ENCODE measurements around the gene PGLYRP4. TPM values are rescaled to one million over a fixed set of nuclear protein-coding genes. Genes with fewer than 3 reads are reported as not detected.
A peak's percentile ranks its signal among the peaks of the same experiment; 100 is the strongest.

The PGLYRP4 gene
- total RNA-seq, 2 donors from 2014 or later = not detected

DNA sequence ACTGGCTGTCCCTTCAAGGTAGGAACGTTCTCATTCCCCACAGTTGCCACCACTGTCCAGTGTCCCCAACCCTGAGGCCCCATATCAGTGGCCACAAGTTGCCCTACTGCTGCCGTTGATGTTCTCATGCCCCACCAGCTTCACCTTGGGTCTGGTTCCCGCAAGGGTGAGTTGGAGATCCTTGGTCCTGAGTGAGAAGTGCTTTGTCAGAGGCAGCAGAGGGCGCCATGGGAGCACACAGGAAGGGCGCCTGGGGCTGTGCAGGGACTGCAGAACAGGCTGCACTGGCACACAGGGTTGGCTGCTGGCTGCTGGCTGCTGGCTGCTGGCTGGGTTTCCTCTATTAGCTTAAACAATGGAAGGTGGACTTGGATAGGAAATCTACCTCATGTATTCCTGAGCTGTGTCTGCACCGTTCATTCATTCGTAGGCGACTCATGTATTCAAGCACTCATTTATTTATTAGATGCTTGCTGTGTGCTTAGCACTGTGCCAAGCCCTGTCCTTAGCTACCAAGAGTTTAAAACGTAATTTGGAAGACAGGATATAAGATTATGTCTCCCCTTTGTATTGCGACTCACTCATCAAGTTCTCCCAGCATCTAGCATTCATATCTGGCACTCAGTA lies 6.9 kb upstream of the PGLYRP4 start:
- Histone ChIP-seq H3K27me3 (no peaks in the 10 kb centered on the region), H3K9ac (ENCODE audit: low read depth in 2 of 2, low read length in 2 of 2) (no peak overlapping the region), H3K36me3 (no peaks in the 10 kb centered on the region), H3K9me3 (no peaks in the 10 kb centered on the region), H3K4me3 (no peak overlapping the region), H3K27ac (no peak overlapping the region), H3K4me1 (peaks cover 5% of the 10 kb centered on the region)
- peak; percentile 32 for TF ChIP-seq CTCF (IDR thresholded peaks at IDR 0.05)
- peak; percentile 61 for DNase-seq
- intact Hi-C loops (cut with DNase I) = loop anchor here (10.0 kb wide), 2 partner anchors 49 to 209 kb away; partner anchors contain the start of gene S100A2

GRCh38 chr1:153354515-153355193 lies 6.0 kb upstream of the PGLYRP4 start:
- H3K4me3 ChIP-seq = no peak overlapping the region
- intact Hi-C loops (cut with DNase I) = loop anchor here (10.0 kb wide), 2 partner anchors 50 to 210 kb away; partner anchors contain the start of gene S100A2
- H3K27ac ChIP-seq = no peak overlapping the region
- H3K36me3 ChIP-seq = no peaks in the 10 kb centered on the region
- no peaks in the 10 kb centered on the region for H3K27me3 ChIP-seq
- H3K9ac ChIP-seq (ENCODE audit: low read depth in 2 of 2, low read length in 2 of 2) = no peak overlapping the region
- no peak for TF ChIP-seq CTCF (IDR thresholded peaks at IDR 0.05)
- no peaks in the 10 kb centered on the region for H3K4me1 ChIP-seq
- H3K9me3 ChIP-seq = no peaks in the 10 kb centered on the region
- peak; percentile 16 for DNase-seq

DNA sequence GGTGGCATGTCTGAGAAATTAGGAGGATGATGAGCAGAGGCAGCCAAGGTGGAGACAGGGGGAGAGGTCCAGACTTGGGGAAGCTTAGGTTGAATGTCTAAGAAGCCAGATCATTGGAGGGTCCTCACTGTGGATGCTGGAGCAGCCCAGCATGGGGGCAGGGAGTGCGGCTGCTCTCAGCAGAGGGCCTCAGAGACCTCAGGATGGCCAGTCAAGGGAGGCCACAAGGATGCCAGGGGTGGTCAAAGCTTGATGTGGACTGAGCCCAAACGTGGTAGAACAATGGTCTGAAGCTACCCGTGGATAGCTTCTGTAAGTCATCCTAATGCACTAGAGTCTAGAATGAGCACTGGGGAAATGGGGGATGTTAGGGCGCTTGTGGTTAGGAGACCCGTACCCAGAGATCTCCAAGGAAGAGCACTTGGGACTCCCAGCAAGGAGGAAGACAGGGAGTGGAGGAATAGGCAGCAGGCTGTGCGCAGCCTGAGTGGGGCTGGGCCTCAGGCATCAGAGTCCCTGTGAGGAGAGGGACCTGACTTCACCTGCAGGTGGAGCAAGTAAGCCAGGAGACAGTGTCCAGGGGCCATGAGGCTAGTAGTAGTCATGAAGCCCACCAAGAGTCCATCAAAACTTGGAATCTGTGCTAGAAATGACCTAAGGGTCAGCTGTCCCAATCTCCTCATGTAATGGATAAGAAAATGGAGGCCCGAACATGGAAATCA lies 4.7 kb upstream of the PGLYRP4 start:
- Histone ChIP-seq H3K27me3 (no peaks in the 10 kb centered on the region), H3K9ac (ENCODE audit: low read depth in 2 of 2, low read length in 2 of 2) (no peak overlapping the region), H3K36me3 (no peaks in the 10 kb centered on the region), H3K9me3 (no peaks in the 10 kb centered on the region), H3K4me3 (no peak overlapping the region), H3K27ac (no peak overlapping the region), H3K4me1 (no peaks in the 10 kb centered on the region)
- no peak for TF ChIP-seq CTCF (IDR thresholded peaks at IDR 0.05)
- intact Hi-C loops (cut with DNase I) = loop anchor here (10.0 kb wide), 2 partner anchors 51 to 211 kb away; partner anchors contain the start of gene S100A2
- peak; percentile 19 for DNase-seq

- no peak overlapping the region for H3K4me3 ChIP-seq
- no peaks in the 10 kb centered on the region for H3K9me3 ChIP-seq
- intact Hi-C loops (cut with DNase I) = loop anchor here (1.0 to 10.0 kb wide), 3 partner anchors 52 to 212 kb away; partner anchors contain the start of gene S100A2
- peak; percentile 72 for DNase-seq
- H3K4me1 ChIP-seq = no peaks in the 10 kb centered on the region
- H3K9ac ChIP-seq (ENCODE audit: low read depth in 2 of 2, low read length in 2 of 2) = no peak overlapping the region
- H3K27ac ChIP-seq = no peak overlapping the region
- peak; percentile 92 for TF ChIP-seq CTCF (IDR thresholded peaks at IDR 0.05)
- H3K27me3 ChIP-seq = no peaks in the 10 kb centered on the region
- H3K36me3 ChIP-seq = no peaks in the 10 kb centered on the region
These were observed 3.9 kb upstream of the PGLYRP4 start for GRCh38 chr1:153352523-153352922.

DNA sequence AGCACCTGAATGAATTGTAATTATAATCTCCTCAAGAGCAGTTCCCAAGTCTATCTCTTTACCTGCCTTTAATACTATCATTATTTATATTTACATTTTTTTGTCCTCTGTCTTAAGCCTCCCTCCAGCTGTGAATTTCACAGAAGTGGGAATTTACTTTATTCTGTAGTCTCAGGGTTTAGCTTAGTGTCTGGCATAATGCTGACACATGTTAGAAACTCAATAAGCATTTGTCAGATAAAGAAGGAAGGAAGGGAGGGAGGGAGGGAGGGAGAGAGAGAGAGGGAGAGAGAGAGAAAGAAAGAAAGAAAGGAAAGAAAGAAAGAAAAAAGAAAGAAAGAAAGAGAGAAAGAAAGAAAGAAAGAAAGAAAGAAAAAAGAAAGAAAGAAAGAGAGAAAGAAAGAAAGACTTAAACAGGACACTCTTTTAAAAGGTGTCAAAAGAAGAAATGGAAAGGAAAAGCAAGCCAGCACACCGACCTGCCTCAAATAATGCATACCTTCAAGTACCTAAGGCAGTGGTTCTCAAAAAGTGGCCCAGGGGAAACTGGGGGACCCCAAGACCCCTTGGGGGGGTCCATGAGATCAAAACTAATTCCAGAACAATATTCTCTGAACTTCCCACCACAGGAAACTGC lies 1.8 kb upstream of the PGLYRP4 start:
- Histone ChIP-seq H3K27ac (no peak overlapping the region), H3K9me3 (no peaks in the 10 kb centered on the region), H3K4me1 (no peaks in the 10 kb centered on the region), H3K9ac (ENCODE audit: low read depth in 2 of 2, low read length in 2 of 2) (no peak overlapping the region), H3K4me3 (no peak overlapping the region), H3K36me3 (no peaks in the 10 kb centered on the region), H3K27me3 (no peaks in the 10 kb centered on the region)
- intact Hi-C loops (cut with DNase I) = loop anchor here (10.0 kb wide), 2 partner anchors 54 to 214 kb away; partner anchors contain the start of gene S100A2
- no peak for TF ChIP-seq CTCF (IDR thresholded peaks at IDR 0.05)
- peak; percentile 6 for DNase-seq

All from colonic mucosa (tissue), 4 donors.